ENCODE data around the gene CDC45.
"Not testable (repeated sequence)": the region's sequence is repeated elsewhere in the genome, so short reads cannot be mapped to it uniquely, and the experiment has no call there.

DNA sequence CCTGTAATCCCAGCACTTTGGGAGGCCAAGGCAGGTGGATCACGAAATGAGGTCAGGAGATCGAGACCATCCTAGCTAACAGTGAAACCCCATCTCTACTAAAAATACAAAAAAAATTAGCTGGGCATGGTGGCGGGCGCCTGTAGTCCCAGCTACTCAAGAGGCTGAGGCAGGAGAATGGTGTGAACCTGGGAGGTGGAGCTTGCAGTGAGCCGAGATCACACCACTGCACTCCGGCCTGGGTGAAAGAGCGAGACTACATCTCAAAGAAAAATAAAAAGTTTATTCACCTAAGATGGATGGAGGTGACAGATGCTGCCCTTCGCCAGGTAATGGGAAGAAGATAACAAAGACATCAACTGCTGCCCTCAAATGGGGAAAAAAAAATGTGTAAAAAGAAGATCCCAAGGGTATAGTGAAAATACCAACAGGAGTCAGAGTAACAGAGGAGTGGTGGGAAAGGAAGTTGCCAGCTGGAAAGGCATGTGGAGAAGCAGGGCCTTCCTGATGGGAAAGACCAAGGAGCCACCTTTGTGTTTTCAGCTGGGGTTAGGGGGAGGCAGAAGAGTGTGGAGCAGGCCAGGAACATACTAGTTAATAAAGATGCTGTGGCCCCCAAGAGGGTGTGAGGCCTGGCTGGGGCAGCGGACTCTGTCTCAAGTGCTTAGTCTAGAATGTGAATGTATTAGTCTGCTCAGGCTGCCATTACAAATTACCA lies 43.1 kb upstream of the CDC45 start:
- TF ChIP-seq POLR2A (IDR thresholded peaks at IDR 0.05): not testable (repeated sequence)
- TF ChIP-seq, protein P1, sequence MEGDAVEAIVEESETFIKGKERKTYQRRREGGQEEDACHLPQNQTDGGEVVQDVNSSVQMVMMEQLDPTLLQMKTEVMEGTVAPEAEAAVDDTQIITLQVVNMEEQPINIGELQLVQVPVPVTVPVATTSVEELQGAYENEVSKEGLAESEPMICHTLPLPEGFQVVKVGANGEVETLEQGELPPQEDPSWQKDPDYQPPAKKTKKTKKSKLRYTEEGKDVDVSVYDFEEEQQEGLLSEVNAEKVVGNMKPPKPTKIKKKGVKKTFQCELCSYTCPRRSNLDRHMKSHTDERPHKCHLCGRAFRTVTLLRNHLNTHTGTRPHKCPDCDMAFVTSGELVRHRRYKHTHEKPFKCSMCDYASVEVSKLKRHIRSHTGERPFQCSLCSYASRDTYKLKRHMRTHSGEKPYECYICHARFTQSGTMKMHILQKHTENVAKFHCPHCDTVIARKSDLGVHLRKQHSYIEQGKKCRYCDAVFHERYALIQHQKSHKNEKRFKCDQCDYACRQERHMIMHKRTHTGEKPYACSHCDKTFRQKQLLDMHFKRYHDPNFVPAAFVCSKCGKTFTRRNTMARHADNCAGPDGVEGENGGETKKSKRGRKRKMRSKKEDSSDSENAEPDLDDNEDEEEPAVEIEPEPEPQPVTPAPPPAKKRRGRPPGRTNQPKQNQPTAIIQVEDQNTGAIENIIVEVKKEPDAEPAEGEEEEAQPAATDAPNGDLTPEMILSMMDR (IDR thresholded peaks at IDR 0.05): not testable (repeated sequence)
